HG03175 (cell line): ENCODE results near the gene SFI1.
"Not testable (repeated sequence)": the region's sequence is repeated elsewhere in the genome, so short reads cannot be mapped to it uniquely, and the experiment has no call there.

ENCODE experiments used
- ATAC-seq: cut with Tn5 transposase; IDR thresholded peaks from one replicate; pipeline ENCODE4 v1.9.1; 2021; ENCODE audit warnings: mild to moderate bottlenecking, moderate library complexity; ENCODE audit not compliant: unreplicated experiment

Gene SFI1

DNA sequence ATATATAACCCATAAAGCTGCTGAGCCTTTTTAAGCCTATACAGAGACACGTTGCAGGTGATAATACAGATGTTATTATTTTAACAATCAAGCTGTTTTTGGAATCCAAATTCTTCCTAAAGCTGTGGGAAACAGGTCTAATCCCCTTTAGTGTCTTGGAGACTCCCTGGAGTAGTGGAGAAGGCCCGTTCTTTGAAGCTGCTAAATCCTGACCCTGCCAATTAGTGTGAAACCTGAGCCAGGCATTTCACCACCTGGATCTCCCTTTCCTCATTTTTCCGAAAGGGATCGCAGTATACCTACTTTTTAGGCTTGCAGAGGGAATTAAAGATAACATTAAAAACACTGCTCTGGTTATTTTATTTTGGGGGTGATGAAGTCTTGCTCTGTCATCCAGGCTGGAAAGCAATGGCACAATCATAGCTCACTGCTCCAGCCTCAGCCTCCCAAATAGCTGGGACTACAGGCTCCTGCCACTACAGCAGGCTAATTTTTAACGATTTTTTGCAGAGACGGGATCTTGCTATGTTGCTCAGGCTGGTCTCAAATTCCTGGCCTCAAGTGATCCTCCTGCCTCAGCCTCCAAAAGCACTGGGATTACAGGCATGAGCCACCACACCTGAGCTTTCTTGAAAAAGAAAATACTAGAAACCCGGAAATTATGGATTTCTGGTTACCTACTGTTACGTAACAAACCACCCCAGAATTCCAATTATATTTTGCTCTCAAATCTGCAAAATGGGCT is 4.9 kb upstream of the SFI1 start:
- ATAC-seq: no peak

DNA sequence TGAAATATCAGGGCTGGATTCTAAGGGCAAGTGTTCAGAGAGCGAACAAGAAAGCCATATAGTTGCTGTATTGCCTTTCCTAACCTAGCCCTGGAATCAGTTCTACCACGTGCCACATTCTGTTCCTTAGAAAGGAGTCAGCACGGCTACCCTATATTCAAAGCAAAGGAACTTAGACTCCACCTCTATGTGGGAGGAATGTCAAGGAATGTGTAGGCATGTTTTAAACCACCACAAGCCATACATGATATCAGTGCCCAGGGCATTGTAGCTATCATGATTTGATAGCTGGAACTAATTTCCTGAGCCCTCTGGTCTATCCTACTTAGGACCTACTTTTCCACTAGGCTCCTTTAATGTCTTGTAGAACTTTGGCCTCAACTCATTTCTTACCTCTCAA is 4.2 kb upstream of the SFI1 start:
- ATAC-seq: no peak

DNA sequence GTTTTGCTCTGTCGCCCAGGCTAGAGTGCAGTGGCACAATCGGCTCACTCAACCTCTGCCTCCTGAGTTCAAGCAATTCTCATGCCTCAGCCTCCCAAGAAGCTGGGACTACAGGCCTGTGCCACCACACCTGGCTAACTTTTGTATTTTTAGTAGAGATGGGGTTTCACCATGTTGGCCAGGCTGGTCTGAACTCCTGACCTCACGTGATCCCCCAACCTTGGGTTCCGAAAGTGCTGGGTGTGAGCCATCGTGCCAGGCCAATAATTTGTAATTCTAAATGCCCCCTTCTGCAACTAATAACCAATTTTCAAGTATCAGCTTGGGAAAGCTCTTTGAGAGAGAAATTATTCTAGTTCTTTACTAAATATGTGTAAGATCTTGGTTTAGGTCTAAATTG is 3.0 kb upstream of the SFI1 start:
- not testable (repeated sequence) for ATAC-seq

DNA sequence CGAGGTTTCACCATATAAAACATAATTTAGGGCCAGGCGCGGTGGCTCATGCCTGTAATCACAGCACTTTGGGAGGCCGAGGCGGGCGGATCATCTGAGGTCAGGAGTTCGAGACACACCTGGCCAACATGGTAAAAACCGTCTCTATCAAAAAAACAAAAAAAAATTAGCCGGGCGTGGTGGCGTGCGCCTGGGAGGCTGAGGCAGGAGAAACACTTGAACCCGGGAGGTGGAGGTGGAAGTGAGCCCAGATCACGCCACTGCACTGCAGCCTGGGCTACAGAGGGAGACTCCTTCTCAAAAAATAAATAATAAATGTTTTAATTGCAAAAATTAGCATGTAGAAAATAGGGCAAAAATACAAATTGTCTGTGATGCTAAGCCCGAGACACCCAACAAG is 993 bp upstream of the SFI1 start:
- ATAC-seq: no peak

DNA sequence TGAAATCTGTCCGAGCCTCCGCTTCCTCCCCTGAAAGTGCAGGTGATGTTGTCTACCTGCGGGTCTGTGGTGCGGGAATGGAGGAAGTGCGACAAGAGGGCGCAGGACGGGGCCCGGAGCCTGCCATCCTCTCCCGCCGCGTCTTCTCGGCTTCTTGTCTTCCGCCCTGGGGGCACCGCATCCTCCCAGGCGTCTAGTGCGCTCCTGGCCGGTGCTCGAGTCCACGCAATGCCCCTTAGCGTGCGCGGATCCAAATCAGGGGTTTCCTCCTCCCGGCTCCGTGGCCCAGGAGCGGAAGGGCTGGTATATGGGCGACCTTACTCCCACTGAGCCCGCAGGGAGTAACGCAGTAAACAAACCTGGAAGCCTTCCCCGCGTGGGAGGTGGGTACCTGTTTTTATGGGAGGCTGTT is 405 bp downstream of the SFI1 start:
- ATAC-seq: peak; percentile 16

DNA sequence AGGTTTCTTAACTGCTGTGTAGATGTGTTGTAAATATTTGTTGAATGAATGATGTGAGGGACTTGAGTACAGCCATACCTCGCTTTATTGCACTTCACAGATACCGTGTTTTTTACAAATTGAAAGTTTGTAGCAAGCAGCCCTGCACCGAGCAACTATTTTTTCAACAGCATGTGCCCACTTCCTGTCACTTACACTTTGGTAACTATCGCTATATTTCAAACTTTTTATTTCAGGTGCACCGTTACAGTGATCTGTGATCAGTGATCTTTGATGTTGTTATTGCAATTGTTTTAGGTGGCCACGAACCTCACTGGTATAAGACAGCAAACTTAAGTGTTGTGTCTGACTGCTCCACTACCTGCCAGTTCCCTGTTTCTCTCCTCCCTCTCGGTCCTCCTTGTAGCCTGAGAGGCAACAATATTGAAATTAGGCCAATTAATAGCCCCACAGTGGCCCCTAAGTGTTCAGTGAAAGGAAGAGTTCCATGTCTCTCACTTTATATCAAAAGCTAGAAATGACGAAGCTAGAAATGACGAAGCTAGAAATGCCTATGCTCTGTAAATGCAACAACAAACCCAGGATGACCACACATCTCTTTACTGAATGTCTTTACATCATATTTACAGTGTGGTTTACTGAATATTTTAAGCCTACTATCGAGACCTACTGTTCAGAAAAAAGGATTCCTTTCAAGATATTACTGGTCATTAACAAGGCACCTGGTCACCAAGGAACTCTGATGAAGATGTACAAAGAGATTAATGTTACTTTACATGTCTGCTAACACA is 1.0 kb downstream of the SFI1 start:
- ATAC-seq: no peak

DNA sequence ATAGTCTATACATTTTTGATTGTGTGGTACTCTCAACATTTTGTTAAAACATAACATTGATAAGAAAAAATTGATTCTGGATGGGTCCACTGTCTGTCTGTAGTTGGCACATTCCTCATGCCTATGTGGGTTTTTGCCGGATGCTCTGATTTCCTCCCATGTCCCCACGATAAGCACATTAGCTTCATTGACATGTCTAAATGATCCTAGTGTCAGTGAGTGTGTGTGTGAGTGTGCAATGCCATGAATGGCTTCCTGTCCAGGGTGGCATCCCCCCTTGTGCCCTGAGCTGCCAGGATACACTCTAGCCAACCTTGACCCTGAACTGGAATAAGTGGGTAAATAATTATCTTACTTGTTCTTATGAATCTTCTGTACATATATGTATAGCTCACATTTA is 5.4 kb downstream of the SFI1 start:
- no peak for ATAC-seq

DNA sequence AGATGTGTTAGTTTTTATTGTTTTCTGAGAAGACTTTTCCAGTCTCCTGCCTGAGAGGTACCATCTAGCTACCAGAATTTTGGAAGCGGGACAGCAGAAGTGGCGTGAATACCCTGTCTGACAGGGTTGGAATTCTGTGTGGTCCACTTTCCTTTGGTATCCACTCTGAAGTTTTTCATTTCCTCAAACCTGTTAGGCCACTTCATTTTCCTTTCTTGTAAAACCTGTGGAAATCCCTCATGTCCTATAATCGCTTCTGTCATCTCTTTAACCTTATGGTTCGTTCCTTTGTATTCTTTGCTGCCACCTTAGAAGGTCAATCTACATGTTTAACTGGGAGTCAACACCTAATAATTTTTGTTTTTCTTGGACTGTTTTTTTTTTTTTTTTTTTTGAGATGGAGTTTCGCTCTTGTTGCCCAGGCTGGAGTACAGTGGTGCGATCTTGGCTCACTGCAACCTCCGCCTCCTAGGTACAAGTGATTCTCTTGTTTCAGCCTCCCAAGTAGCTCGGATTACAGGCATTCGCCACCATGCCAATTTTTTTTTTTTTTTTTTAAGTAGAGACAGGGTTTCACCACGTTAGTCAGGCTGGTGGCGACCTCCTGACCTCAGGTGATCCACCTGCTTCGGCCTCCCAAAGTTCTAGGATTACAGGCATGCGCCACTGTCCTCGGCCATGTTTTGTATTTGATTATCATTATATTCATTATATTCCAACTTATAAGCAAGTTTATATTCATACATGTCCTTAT is 7.1 kb downstream of the SFI1 start:
- no peak for ATAC-seq

DNA sequence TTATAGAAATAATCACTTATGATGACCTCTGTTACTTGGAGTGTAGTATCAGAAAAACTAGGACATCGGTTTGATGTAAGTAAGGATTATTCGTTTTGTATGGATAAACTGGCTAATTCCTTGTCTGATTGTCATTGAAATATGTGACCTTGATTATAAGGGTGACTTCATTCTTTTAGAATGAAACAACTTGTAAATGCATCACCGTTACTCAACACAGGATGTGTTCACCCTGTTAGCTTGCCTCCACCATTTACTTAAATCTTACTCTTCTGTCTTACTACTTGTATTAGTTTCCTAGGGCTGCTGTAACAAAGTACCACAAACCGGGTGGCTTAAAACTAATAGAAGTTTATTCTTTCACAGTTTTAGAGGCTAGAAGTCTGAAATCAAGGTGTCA is 7.9 kb downstream of the SFI1 start:
- no peak for ATAC-seq

DNA sequence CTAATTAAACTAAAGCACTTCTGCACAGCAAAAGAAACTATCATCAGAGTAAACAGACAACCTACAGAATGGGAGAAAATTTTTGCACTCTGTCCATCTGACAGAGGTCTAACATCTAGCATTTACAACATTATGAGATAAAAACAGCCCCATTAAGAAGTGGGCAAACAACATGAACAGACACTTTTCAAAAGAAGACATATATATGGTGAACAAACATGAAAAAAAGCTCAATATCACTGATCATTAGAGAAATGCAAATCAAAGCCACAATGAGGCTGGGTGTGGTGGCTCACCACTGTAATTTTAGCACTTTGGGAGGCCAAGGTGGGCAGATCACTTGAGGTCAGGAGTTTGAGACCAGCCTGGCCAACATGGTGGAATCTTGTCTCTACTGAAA is 11.2 kb downstream of the SFI1 start:
- ATAC-seq: not testable (repeated sequence)

DNA sequence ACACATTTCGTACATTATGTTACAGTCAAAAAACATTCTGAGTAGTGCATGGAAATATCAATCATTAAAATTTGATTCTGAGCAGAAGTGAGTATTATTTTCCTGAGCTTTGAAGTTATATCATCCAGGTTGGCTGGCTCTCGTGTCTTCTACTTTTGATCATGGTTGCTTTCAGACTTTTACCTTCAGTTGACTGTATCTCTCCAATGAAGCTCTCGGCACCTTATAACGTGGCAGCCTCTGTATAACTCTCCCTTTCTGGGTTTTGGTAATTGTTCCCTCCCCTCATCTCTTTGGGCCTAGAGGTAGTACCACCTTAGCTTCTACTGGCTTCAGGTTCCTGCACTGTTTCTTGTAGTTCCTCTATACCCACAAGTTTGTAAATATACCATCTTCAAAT is 12.2 kb downstream of the SFI1 start:
- ATAC-seq: no peak

DNA sequence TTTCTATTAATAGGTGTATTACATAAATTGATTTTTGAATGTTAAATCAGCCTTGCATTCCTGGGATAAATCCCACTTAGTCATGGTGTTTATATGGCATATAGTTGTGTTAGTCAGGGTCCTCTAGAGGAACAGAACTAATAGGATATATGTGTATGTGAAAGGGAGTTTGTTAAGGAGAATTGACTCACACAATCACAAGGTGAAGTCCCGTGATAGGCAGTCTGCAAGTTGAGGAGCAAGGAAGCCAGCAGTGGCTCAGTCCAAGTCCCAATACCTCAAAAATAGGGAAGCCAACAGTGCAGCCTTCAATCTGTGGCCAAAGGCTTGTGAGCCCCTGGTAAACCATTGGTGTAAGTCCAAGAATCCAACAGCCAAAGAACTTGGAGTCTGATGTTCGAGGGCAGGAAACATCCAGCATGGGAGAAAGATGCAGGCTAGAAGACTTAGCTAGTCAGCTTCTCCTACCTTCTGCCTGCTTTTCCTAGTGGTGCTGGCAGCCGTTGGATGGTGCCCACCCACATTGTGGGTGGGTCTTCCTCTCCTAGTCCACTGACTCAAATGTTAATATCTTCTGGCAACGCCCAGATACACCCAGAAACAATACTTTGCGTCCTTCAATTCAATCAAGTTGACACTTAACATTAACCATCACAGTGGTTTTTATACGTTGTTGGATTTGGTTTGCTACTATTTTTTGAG is 12.9 kb downstream of the SFI1 start:
- ATAC-seq: no peak

DNA sequence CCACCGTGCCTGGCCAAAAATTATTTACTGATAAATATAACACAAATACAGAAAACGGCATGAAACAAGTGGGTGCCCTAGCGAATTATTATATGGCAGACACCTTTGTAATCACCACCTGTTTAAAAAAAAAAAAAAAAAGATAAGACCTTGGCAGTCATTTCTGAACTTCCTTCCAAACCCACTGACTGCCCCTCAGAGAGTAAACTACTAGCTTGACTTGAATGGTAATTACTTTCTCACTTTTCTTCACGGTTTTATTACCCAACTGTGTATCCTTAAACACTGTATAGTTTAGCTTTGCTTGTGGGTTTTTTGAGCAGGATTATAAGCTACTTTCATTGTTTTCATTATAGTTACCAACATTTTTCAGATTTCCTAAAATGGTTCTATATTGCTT is 23.7 kb downstream of the SFI1 start:
- no peak for ATAC-seq

DNA sequence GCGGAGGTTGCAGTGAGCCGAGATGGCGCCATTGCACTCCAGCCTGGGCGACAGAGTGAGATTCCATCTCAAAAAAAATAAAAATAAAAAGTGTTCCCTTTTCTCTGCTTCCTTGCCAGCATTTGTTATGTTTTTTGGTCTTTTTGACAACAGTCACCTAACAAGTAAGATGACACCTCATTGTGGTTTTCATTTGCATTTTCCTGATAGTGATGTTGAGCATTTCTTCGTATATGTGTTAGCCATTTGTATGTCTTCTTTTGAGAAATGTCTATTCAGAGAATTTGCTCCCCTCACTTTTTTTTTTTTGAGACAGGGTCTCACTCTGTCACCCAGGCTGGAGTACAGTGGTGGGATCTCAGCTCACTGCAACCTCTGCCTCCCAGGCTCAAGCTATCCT is 27.8 kb downstream of the SFI1 start:
- not testable (repeated sequence) for ATAC-seq

DNA sequence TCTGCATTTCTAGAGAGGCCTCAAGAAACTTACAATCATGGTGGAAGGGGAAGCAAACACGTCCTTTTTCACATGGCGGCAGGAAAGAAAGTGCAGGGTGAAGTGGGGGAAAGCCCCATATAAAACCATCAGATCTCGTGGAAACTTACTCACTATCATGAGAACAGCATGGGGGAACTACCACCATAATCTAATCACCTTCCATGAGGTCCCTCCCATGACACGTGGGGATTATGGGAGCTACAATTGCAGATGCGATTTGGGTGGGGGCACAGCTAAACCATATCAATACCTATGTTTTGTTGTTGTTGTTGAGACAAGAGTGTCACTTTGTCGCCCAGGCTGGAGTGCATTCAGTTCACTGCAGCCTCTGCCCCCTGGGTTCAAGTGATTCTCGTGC is 29.9 kb downstream of the SFI1 start:
- no peak for ATAC-seq

DNA sequence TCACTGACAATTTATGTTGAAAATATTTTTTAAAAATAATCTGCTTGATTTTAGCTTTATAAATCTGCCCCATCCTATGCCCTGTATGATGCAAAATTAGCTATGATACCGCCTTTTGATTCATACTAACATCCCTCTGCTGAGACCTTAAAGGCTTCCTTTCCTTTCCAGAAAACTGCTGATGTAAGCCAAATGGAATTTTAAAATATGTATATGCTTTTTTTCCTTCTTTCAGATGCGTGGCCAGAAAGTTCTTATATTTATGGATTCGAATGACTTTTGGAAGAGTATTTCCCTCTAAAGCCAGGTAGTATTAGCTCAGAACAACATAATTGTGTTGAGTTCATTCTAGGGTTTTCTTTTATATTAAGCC is 34.5 kb downstream of the SFI1 start:
- no peak for ATAC-seq

DNA sequence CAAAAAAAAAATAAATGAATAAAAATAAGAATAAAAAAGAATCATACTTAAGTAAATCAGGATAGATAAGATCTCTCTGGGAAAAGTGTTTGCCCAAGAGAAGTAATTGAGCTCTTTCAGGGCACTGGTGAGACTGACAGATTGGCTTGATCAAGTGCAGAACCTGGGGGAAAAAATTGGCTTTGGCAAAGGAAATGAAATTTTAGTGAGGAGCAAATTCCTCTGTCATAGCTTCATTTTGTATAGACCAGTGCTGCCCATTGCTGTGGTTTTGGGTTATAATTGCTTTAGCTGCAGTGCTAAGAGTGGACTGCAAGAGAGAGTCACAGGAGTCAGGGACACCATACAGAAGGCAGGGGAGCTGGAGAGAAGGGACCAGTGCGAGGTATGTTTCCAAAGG is 35.7 kb downstream of the SFI1 start:
- no peak for ATAC-seq

DNA sequence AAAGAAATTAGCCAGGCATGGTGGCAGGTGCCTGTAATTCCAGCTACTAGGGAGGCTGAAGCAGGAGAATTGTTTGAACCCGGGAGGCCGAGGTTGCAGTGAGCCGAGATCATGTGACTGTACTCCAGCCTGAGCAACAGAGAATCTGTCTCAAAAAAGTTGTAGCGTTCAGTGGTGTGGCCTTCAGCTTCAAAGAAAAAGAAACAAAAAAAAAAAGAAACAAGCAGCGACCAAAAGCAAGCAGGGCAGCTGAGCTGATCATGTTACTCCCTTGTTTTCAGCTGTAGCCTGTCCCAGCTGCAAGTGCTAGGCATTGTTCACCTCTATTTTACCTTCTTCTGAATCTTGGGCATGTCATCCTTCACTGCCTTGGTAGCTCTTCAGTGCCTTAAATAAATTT is 37.0 kb downstream of the SFI1 start:
- no peak for ATAC-seq

DNA sequence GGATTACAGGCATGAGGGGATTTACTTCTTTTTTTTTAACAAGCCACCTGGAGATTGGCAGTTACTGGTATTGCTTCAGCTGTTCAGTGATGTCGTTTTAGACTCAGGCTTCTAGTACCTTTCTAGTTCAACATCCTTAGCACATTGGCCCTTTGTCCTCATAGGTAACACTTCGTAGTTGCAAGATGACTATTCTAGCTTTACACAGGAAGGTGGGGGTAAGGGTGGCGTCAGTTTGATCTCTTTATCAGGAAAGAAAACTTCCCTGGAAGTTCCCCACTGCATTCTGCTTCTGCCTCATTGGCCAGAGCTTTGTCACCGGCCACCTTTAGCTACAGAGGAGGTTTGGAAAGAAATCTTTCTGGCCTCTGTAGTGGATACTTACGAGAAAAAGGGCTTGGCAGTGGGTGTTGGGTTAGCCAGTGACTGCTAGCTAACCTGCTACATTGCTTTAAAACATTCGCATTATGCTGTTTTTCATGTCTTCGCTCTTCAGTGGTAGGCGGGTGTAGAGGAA is 40.7 kb downstream of the SFI1 start:
- no peak for ATAC-seq

DNA sequence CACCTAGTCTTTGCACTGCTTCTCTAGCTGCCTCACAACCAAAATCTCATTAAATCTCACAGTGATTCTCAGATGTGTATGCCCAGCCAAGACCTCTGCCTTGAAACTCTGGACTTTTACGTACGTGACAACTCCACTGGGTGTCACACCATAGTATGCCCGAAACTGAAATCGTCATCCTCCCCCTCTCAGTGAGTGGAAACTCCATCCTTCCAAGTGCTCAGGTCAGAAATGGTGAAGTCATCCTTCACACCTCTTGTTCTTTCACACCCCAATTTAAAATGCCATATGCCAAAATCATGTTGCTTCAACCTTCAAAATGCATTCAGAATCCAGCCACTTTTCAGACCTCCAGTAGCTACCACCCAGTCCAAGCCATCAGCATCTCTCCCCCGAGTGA is 42.5 kb downstream of the SFI1 start:
- ATAC-seq: no peak

DNA sequence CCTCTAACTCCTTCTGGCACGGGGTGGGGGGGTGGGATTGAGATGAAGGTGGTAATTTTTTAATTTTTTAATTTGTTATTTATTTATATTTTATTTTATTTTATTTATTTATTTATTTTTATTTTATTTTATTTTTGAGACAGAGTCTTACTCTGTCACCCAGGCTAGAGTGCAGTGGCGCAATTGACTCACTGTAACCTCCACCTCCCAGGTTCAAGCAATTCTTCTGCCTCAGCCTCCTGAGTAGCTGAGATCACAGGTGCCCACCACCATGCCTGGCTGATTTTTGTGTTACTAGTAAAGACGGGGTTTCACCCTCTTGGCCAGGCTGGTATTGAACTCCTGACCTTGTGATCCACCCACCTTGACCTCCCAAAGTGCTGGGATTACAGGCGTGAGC is 43.8 kb downstream of the SFI1 start:
- not testable (repeated sequence) for ATAC-seq
